Heart right ventricle (tissue), 16 donors: ENCODE data around the gene NFKBIZ. TPM values are rescaled to one million over a fixed set of nuclear protein-coding genes. Genes with fewer than 3 reads are reported as not detected.

Experiments used
- ATAC-seq, 8 donors: fragments of 200-7000 bp; cut with Tn5 transposase; one replicate each; pipeline ENCODE4 v1.9.1; 2020; ENCODE audit warnings: mild to moderate bottlenecking in 8 of 8, moderate library complexity in 8 of 8, moderate number of reproducible peaks in 1 of 8
- DNase-seq, 2 donors: peaks; one replicate each; pipeline ENCODE4 v3.0.0-alpha.2; 2020
- H3K27ac ChIP-seq, 10 donors: fragments of 200-600 bp; sonication (generic) in 2 of 10; one replicate each; pipeline versions ENCODE4 v1.5.0 to v1.8.0; 2020 to 2022; ENCODE audit warnings: mild to moderate bottlenecking in 3 of 10
- H3K27me3 ChIP-seq, 7 donors: fragments of 200-600 bp; one replicate each; pipeline ENCODE4 v1.8.0; 2021 to 2022; ENCODE audit warnings: mild to moderate bottlenecking in 2 of 7
- H3K36me3 ChIP-seq, 9 donors: fragments of 200-600 bp; sonication (generic) in 1 of 9; one replicate each; pipeline versions ENCODE4 v1.5.0 to v1.8.0; 2020 to 2022; ENCODE audit warnings: mild to moderate bottlenecking in 2 of 9
- H3K4me1 ChIP-seq, 9 donors: fragments of 200-600 bp; sonication (generic) in 1 of 9; one replicate each; pipeline versions ENCODE4 v1.5.0 to v1.8.0; 2020 to 2022; ENCODE audit warnings: mild to moderate bottlenecking in 4 of 9
- H3K4me3 ChIP-seq, 10 donors: fragments of 200-600 bp; sonication (generic) in 2 of 10; one replicate each; pipeline versions ENCODE4 v1.5.0 to v1.8.0; 2020 to 2022; ENCODE audit warnings: mild to moderate bottlenecking in 7 of 10, moderate library complexity in 2 of 10
- H3K9me3 ChIP-seq, 11 donors: fragments of 200-600 bp in 10 of 11; sonication (generic) in 2 of 11; one replicate each; pipeline versions ENCODE4 v1.5.0 to v1.8.0; 2013 to 2022; ENCODE audit warnings: mild to moderate bottlenecking in 2 of 11, control low read depth in 1 of 11, moderate library complexity in 1 of 11
- CTCF ChIP-seq, 9 donors: fragments of 200-600 bp; sonication (generic) in 2 of 9; IDR thresholded peaks; one replicate each; pipeline versions ENCODE4 v1.5.0 to v1.8.0; 2021 to 2022; ENCODE audit warnings: antibody characterized with exemption in 9 of 9, mild to moderate bottlenecking in 5 of 9, moderate library complexity in 1 of 9
- WGBS, 2 donors: extraction: QIAGEN DNeasy Blood & Tissue Kit; methylation state at CpG; one replicate each; pipeline ENCODE4 v1.1.7; 2013; ENCODE audit warnings: inconsistent platforms in 1 of 2; 5-methylcytosine and 5-hydroxymethylcytosine counted together
- intact Hi-C, 10 donors: fragments of 100-400 bp; cut with DNase I; formaldehyde crosslinking; loops; one replicate each; pipeline versions ENCODE4 v1.11.1 to v1.14.2; 2022
- polyA plus RNA-seq, 2 donors: library from polyadenylated mRNA; stranded (reverse); fragments of 200-250 nt; gene quantifications; one replicate each; pipeline ENCODE4 v1.2.3, GENCODE V29; 2013
- total RNA-seq, 10 donors: library from RNA; stranded (reverse); fragmentation: NEBNext Ultra II Directional in 3 of 10; extraction: Animal tissue kit (Norgen Biotek cat#: 25700) in 3 of 10; gene quantifications; one replicate each; pipeline versions ENCODE4 v1.2.1 to v1.2.4, GENCODE V29; 2021 to 2023
- donor health status: Arrhythmogenic right ventricular cardiomyopathy.
- donor health status: ischemic (EF 13 %, LVEDD 7.1; RV severe dilation, severe dysfunction).
- donor health status: healthy with polysubstance abuse.
- donor health status: DM: no; HTN: yes; CAD: no.
- donor health status: DM: no; HTN: no; CAD: no.
- donor health status: ischemic (EF 25% LVEDD 6.9; RV normal size, moderate dysfunction).
- donor health status: ischemic (EF 25% LVEDD 5.7; RV mildly dilated, moderate dysfunction).
- donor health status: healthy.
- donor health status: DM: yes; HTN: yes; CAD: no.
- donor health status: Ischemic cardiomyopathy.
- donor health status: ischemic (EF 35%, LVEDD 5.7; RV mildly dilated, moderate dysfunction).
- donor health status: nonischemic (EF 11% LVEDD 7.7; RV severe dilation, severe dysfunction).
- donor health status: DM: yes; HTN: yes; CAD: no.
- donor health status: PGD.
- donor health status: ischemic (EF 29% LVEDD 5.4; RV normal size, mild dysfunction).
- donor health status: nonischemic (EF 23%, LVEDD 6.1; RV moderate dilation, normal function).

The NFKBIZ gene
- total and polyA plus RNA-seq, 12 donors = 5.4 to 26.2 (median 11.8) TPM

GRCh38 chr3:101852983-101853840 is 3.9 kb downstream of the NFKBIZ start:
- 92 to 94% methylated on average over 8 of the region's 8 CpGs for WGBS, 2 donors
- intact Hi-C loops = loop anchor here in 3 of 10 donors (5.0 kb wide), 1 partner anchor 41 kb away; no protein-coding TSS in a partner anchor

GRCh38 chr3:101853982-101854381 is 4.7 kb downstream of the NFKBIZ start:
- 95 to 96% methylated on average over 3 of the region's 3 CpGs for WGBS, 2 donors
- intact Hi-C loops = loop anchor here in 3 of 10 donors (5.0 kb wide), 1 partner anchor 42 kb away; no protein-coding TSS in a partner anchor
- ATAC-seq = no peak

More at GRCh38 chr3:101852983-101853840, 3.9 kb downstream of the NFKBIZ start:
- DNase-seq (no peak), ATAC-seq (no peak)
- no peak for TF ChIP-seq CTCF (IDR thresholded peaks at IDR 0.05)
- peaks cover 0 to 63% (median 14%) of the 10 kb centered on the region in 9 donors for H3K4me1 ChIP-seq
- H3K4me3 ChIP-seq = peak overlapping the region in 4 of 10 donors; percentile 58 to 95 (median 85)
- H3K27ac ChIP-seq = no peak overlapping the region
- H3K27me3 ChIP-seq = no peaks in the 10 kb centered on the region
- H3K36me3 ChIP-seq = peaks cover 0 to 67% (median 63%) of the 10 kb centered on the region in 9 donors
- no peaks in the 10 kb centered on the region for H3K9me3 ChIP-seq

GRCh38 chr3:101854608-101855304 is 5.4 kb downstream of the NFKBIZ start:
- peaks cover 0 to 56% (median 14%) of the 10 kb centered on the region in 9 donors for H3K4me1 ChIP-seq
- DNase-seq (no peak), ATAC-seq (no peak)
- intact Hi-C loops = loop anchor here in 3 of 10 donors (5.0 kb wide), 1 partner anchor 42 kb away; no protein-coding TSS in a partner anchor
- TF ChIP-seq CTCF (IDR thresholded peaks at IDR 0.05) = no peak
- H3K9me3 ChIP-seq = no peaks in the 10 kb centered on the region
- no peak overlapping the region for H3K27ac ChIP-seq
- H3K27me3 ChIP-seq = no peaks in the 10 kb centered on the region
- 96 to 97% methylated on average over 2 of the region's 2 CpGs for WGBS, 2 donors
- no peak overlapping the region for H3K4me3 ChIP-seq
- peaks cover 0 to 82% (median 78%) of the 10 kb centered on the region in 9 donors for H3K36me3 ChIP-seq

More at GRCh38 chr3:101853982-101854381, 4.7 kb downstream of the NFKBIZ start:
- peaks cover 0 to 56% (median 14%) of the 10 kb centered on the region in 9 donors for H3K4me1 ChIP-seq
- no peak overlapping the region for H3K27ac ChIP-seq
- TF ChIP-seq CTCF (IDR thresholded peaks at IDR 0.05) = no peak
- peak overlapping the region in 1 of 10 donors; percentile 2 for H3K4me3 ChIP-seq
- no peaks in the 10 kb centered on the region for H3K27me3 ChIP-seq
- no peaks in the 10 kb centered on the region for H3K9me3 ChIP-seq
- peaks cover 0 to 75% (median 71%) of the 10 kb centered on the region in 9 donors for H3K36me3 ChIP-seq
- no peak for DNase-seq

GRCh38 chr3:101857301-101857741 is 8.0 kb downstream of the NFKBIZ start:
- no peak overlapping the region for H3K27ac ChIP-seq
- ATAC-seq = peak in 2 of 8 donors; percentile 24 to 30
- peaks cover 0 to 44% (median 5%) of the 10 kb centered on the region in 9 donors for H3K4me1 ChIP-seq
- H3K27me3 ChIP-seq = no peaks in the 10 kb centered on the region
- H3K36me3 ChIP-seq = peaks cover 0 to 100% (median 88%) of the 10 kb centered on the region in 9 donors
- intact Hi-C loops = no loop called here
- peak overlapping the region in 2 of 10 donors; percentile 2 to 4 for H3K4me3 ChIP-seq
- TF ChIP-seq CTCF (IDR thresholded peaks at IDR 0.05) = no peak
- H3K9me3 ChIP-seq = no peaks in the 10 kb centered on the region
- no peak for DNase-seq
- WGBS, 2 donors = 82 to 85% methylated on average over 8 of the region's 8 CpGs
